ENCODE results near the gene ASB18. TPM values are rescaled to one million over a fixed set of nuclear protein-coding genes. Genes with fewer than 3 reads are reported as not detected.

ASB18 gene
- polyA plus RNA-seq, 3 donors = not detected

GRCh38 chr2:236146436-236146835, 117.8 kb downstream of the ASB18 start:
- H4K20me1 ChIP-seq (ENCODE audit: insufficient read depth, low read length) = no peaks in the 10 kb centered on the region
- no peak overlapping the region for H3K4me2 ChIP-seq (replicated peaks; ENCODE audit: extremely low read depth, low read length, poor library complexity, severe bottlenecking)
- Mint-ChIP-seq H3K9me3 (peaks cover 0 to 10% (median 3%) of the 10 kb centered on the region in 7 donors), H3K27me3 (ENCODE audit: low read depth in 3 of 3) (peaks cover 6 to 42% (median 23%) of the 10 kb centered on the region in 3 donors), H3K4me1 (no peaks in the 10 kb centered on the region), H3K4me3 (no peak overlapping the region), H3K27ac (no peak overlapping the region), H3K36me3 (no peaks in the 10 kb centered on the region)
- H2AFZ ChIP-seq (ENCODE audit: insufficient read depth, low read depth, low read length, poor library complexity, severe bottlenecking) = no peak overlapping the region
- H3K4me1 ChIP-seq (ENCODE audit: control insufficient read depth in 1 of 2, insufficient read depth in 2 of 2, low read length in 2 of 2) = no peaks in the 10 kb centered on the region
- H3K79me2 ChIP-seq (ENCODE audit: insufficient read depth, low read length) = no peaks in the 10 kb centered on the region
- no peak for TF ChIP-seq CTCF (IDR thresholded peaks at IDR 0.05)
- no peak overlapping the region for H3K4me3 ChIP-seq (replicated peaks in 1 of 3; ENCODE audit: low read depth in 2 of 3, low read length in 3 of 3)
- no peak overlapping the region for H3K27ac ChIP-seq (ENCODE audit: low read depth in 1 of 2, low read length in 2 of 2)
- no peak for DNase-seq
- intact Hi-C loops (cut with micrococcal nuclease) = no loop called here
- no CpG with 5 or more reads among the region's 7 CpGs for WGBS (ENCODE audit: insufficient coverage)
- peaks cover 0 to 4% of the 10 kb centered on the region in 2 donors for H3K9me3 ChIP-seq (replicated peaks in 1 of 2; ENCODE audit: control insufficient read depth in 1 of 2, insufficient read depth in 1 of 2, low read length in 2 of 2)
- peaks cover 0 to 7% of the 10 kb centered on the region in 2 donors for H3K27me3 ChIP-seq (ENCODE audit: control insufficient read depth in 2 of 2, insufficient read depth in 2 of 2, low read length in 2 of 2)
- H3K36me3 ChIP-seq (replicated peaks in 1 of 2; ENCODE audit: control insufficient read depth in 1 of 2, insufficient read depth in 2 of 2, low read length in 2 of 2) = no peaks in the 10 kb centered on the region
- H3K9ac ChIP-seq (ENCODE audit: insufficient read depth, low read length, poor library complexity, severe bottlenecking) = no peak overlapping the region

- Mint-ChIP-seq H3K4me3 (no peak overlapping the region), H3K27ac (no peak overlapping the region), H3K36me3 (no peaks in the 10 kb centered on the region), H3K27me3 (ENCODE audit: low read depth in 3 of 3) (peaks cover 4 to 45% (median 23%) of the 10 kb centered on the region in 3 donors), H3K4me1 (no peaks in the 10 kb centered on the region), H3K9me3 (peaks cover 0 to 3% (median 0%) of the 10 kb centered on the region in 7 donors)
- TF ChIP-seq CTCF (IDR thresholded peaks at IDR 0.05) = no peak
- H3K79me2 ChIP-seq (ENCODE audit: insufficient read depth, low read length) = no peaks in the 10 kb centered on the region
- no peak for DNase-seq
- H3K4me3 ChIP-seq (replicated peaks in 1 of 3; ENCODE audit: low read depth in 2 of 3, low read length in 3 of 3) = no peak overlapping the region
- peaks cover 0 to 7% of the 10 kb centered on the region in 2 donors for H3K27me3 ChIP-seq (ENCODE audit: control insufficient read depth in 2 of 2, insufficient read depth in 2 of 2, low read length in 2 of 2)
- H3K4me2 ChIP-seq (replicated peaks; ENCODE audit: extremely low read depth, low read length, poor library complexity, severe bottlenecking) = no peak overlapping the region
- no peak overlapping the region for H3K9ac ChIP-seq (ENCODE audit: insufficient read depth, low read length, poor library complexity, severe bottlenecking)
- H2AFZ ChIP-seq (ENCODE audit: insufficient read depth, low read depth, low read length, poor library complexity, severe bottlenecking) = no peak overlapping the region
- no peak overlapping the region for H3K27ac ChIP-seq (ENCODE audit: low read depth in 1 of 2, low read length in 2 of 2)
- no peaks in the 10 kb centered on the region for H3K9me3 ChIP-seq (replicated peaks in 1 of 2; ENCODE audit: control insufficient read depth in 1 of 2, insufficient read depth in 1 of 2, low read length in 2 of 2)
- no peaks in the 10 kb centered on the region for H3K36me3 ChIP-seq (replicated peaks in 1 of 2; ENCODE audit: control insufficient read depth in 1 of 2, insufficient read depth in 2 of 2, low read length in 2 of 2)
- 97% methylated on average over 6 of the region's 10 CpGs for WGBS (ENCODE audit: insufficient coverage)
- no peaks in the 10 kb centered on the region for H3K4me1 ChIP-seq (ENCODE audit: control insufficient read depth in 1 of 2, insufficient read depth in 2 of 2, low read length in 2 of 2)
- intact Hi-C loops (cut with micrococcal nuclease) = no loop called here
- no peaks in the 10 kb centered on the region for H4K20me1 ChIP-seq (ENCODE audit: insufficient read depth, low read length)
Observed at GRCh38 chr2:236143811-236144210, 120.4 kb downstream of the ASB18 start.

Small RNAs within 50 kb of the gene (small RNA-seq; reads per million reads assigned to genes)
- gene RF00019 (ENCODE audit: insufficient read length, low read depth) (not detected), gene RNU1-31P (ENCODE audit: insufficient read length, low read depth) (not detected)

Other genes starting within 250 kb of the ASB18 start
- gene GBX2, start 96.0 kb downstream of the ASB18 start, polyA plus RNA-seq = not detected